Prostate gland (tissue), 2 donors: ENCODE results near the gene TRIO. TPM values are rescaled to one million over a fixed set of nuclear protein-coding genes. Genes with fewer than 3 reads are reported as not detected.

Experiments used
- DNase-seq: peaks from one replicate; pipeline ENCODE4 v3.0.0-alpha.2; 2019; ENCODE audit warnings: low spot score
- H3K27ac ChIP-seq, 2 donors: fragments of 200-600 bp; sonication (generic); 2 replicates each; pipeline ENCODE4 v1.5.1; 2017 to 2019
- H3K27me3 ChIP-seq: fragments of 200-600 bp; sonication (generic); replicated peaks from 2 replicates; pipeline ENCODE4 v1.5.1; 2019; ENCODE audit not compliant: insufficient read depth
- H3K36me3 ChIP-seq, 2 donors: fragments of 200-600 bp; sonication (generic); 1 replicate in 1 of 2; 2 replicates in 1 of 2; pipeline versions ENCODE4 v1.5.1 to v1.8.1; 2017 to 2019
- H3K4me1 ChIP-seq: fragments of 200-600 bp; sonication (generic); replicated peaks from 2 replicates; pipeline ENCODE4 v1.5.1; 2019
- H3K4me3 ChIP-seq, 2 donors: fragments of 200-600 bp; sonication (generic); 2 replicates each; pipeline ENCODE4 v1.5.1; 2017 to 2019
- H3K9me3 ChIP-seq: fragments of 200-600 bp; sonication (generic); 2 replicates; pipeline ENCODE4 v1.5.1; 2017
- POLR2A ChIP-seq: fragments of 450-650 bp; IDR thresholded peaks from one replicate; pipeline ENCODE4 v1.6.1; 2016; ENCODE audit warnings: antibody characterized with exemption, mild to moderate bottlenecking
- POLR2AphosphoS5 ChIP-seq: sonication (generic); formaldehyde crosslinking; IDR thresholded peaks from one replicate; pipeline ENCODE4 v1.6.1; 2017; ENCODE audit warnings: antibody characterized with exemption
- WGBS: methylation state at CpG from one replicate; pipeline ENCODE4 v1.1.5; 2018; 5-methylcytosine and 5-hydroxymethylcytosine counted together
- intact Hi-C: fragments of 100-400 bp; cut with DNase I; formaldehyde crosslinking; loops from one replicate; pipeline ENCODE4 v1.14.2; 2022
- total RNA-seq, 2 donors: library from RNA; depleted of rRNA; stranded (reverse); fragments of >200 nt; gene quantifications; one replicate each; pipeline ENCODE4 v1.1.0, GENCODE V29; 2016
- TF ChIP-seq, protein P1 (sequence below), 4 experiments: fragments of 200-600 bp in 2 of 4; fragments of 450-650 bp in 2 of 4; sonication (generic) in 2 of 4; IDR thresholded peaks; 1 replicate in 3 of 4; 2 replicates in 1 of 4; pipeline ENCODE4 v1.5.1; 2016 to 2019; ENCODE audit warnings: antibody characterized with exemption in 4 of 4, mild to moderate bottlenecking in 2 of 4, moderate library complexity in 2 of 4

The TRIO gene
- total RNA-seq, 2 donors from 2014 or later, result 90.3 to 197 TPM

GRCh38 chr5:14246350-14247053 is 103.4 kb downstream of the TRIO start:
- no peaks in the 10 kb centered on the region for H3K36me3 ChIP-seq
- no peak for DNase-seq
- no peaks in the 10 kb centered on the region for H3K9me3 ChIP-seq
- no peaks in the 10 kb centered on the region for H3K4me1 ChIP-seq
- no peak overlapping the region for H3K4me3 ChIP-seq
- intact Hi-C loops, result no loop called here
- no peak for TF ChIP-seq POLR2AphosphoS5
- TF ChIP-seq, protein P1, sequence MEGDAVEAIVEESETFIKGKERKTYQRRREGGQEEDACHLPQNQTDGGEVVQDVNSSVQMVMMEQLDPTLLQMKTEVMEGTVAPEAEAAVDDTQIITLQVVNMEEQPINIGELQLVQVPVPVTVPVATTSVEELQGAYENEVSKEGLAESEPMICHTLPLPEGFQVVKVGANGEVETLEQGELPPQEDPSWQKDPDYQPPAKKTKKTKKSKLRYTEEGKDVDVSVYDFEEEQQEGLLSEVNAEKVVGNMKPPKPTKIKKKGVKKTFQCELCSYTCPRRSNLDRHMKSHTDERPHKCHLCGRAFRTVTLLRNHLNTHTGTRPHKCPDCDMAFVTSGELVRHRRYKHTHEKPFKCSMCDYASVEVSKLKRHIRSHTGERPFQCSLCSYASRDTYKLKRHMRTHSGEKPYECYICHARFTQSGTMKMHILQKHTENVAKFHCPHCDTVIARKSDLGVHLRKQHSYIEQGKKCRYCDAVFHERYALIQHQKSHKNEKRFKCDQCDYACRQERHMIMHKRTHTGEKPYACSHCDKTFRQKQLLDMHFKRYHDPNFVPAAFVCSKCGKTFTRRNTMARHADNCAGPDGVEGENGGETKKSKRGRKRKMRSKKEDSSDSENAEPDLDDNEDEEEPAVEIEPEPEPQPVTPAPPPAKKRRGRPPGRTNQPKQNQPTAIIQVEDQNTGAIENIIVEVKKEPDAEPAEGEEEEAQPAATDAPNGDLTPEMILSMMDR (IDR thresholded peaks at IDR 0.05), result no peak
- no peak for TF ChIP-seq POLR2A
- WGBS, result 87% methylated on average over 9 of the region's 9 CpGs
- H3K27ac ChIP-seq, result no peak overlapping the region
- no peaks in the 10 kb centered on the region for H3K27me3 ChIP-seq

- H3K4me3 ChIP-seq, result no peak overlapping the region
- WGBS, result 60% methylated on average over 4 of the region's 4 CpGs
- no peak for DNase-seq
- H3K27ac ChIP-seq, result no peak overlapping the region
- no peaks in the 10 kb centered on the region for H3K9me3 ChIP-seq
- H3K4me1 ChIP-seq, result no peaks in the 10 kb centered on the region
- no peaks in the 10 kb centered on the region for H3K36me3 ChIP-seq
- TF ChIP-seq POLR2AphosphoS5, result no peak
- TF ChIP-seq POLR2A, result no peak
- TF ChIP-seq, protein P1 (IDR thresholded peaks at IDR 0.05), result no peak
- intact Hi-C loops, result no loop called here
- no peaks in the 10 kb centered on the region for H3K27me3 ChIP-seq
Observed at GRCh38 chr5:14247054-14247386, 103.9 kb downstream of the TRIO start.

GRCh38 chr5:14249258-14250082 is 106.3 kb downstream of the TRIO start:
- Histone ChIP-seq H3K36me3 (no peaks in the 10 kb centered on the region), H3K9me3 (no peaks in the 10 kb centered on the region), H3K4me3 (no peak overlapping the region), H3K27ac (no peak overlapping the region), H3K4me1 (no peaks in the 10 kb centered on the region), H3K27me3 (no peaks in the 10 kb centered on the region)
- 66% methylated on average over 6 of the region's 6 CpGs for WGBS
- intact Hi-C loops, result no loop called here
- TF ChIP-seq POLR2AphosphoS5 (no peak), POLR2A (no peak)
- TF ChIP-seq, protein P1 (IDR thresholded peaks at IDR 0.05), result no peak
- no peak for DNase-seq

- WGBS, result 21% methylated on average over 16 of the region's 16 CpGs
- H3K9me3 ChIP-seq, result no peaks in the 10 kb centered on the region
- DNase-seq, result peak; percentile 55
- H3K27ac ChIP-seq, result peak overlapping the region in 1 of 2 donors; percentile 47
- H3K36me3 ChIP-seq, result no peaks in the 10 kb centered on the region
- TF ChIP-seq POLR2A (no peak), POLR2AphosphoS5 (peak; percentile 42)
- intact Hi-C loops, result no loop called here
- no peaks in the 10 kb centered on the region for H3K27me3 ChIP-seq
- H3K4me1 ChIP-seq, result no peaks in the 10 kb centered on the region
- no peak overlapping the region for H3K4me3 ChIP-seq
Observed at GRCh38 chr5:14250084-14250695, 107.0 kb downstream of the TRIO start.
